GM21717 (cell line): ENCODE measurements around the gene CALCOCO1.

Experiments used
- ATAC-seq: cut with Tn5 transposase; IDR thresholded peaks from one replicate; pipeline ENCODE4 v1.9.1; 2021; ENCODE audit warnings: mild to moderate bottlenecking, moderate library complexity; ENCODE audit not compliant: unreplicated experiment

Gene CALCOCO1

GRCh38 chr12:53670308-53670707 lies 56.9 kb downstream of the CALCOCO1 start:
- no peak for ATAC-seq

GRCh38 chr12:53667080-53667479 lies 60.2 kb downstream of the CALCOCO1 start:
- ATAC-seq: no peak

GRCh38 chr12:53664936-53665335 lies 62.3 kb downstream of the CALCOCO1 start:
- ATAC-seq: no peak

GRCh38 chr12:53664191-53664590 lies 63.1 kb downstream of the CALCOCO1 start:
- ATAC-seq: no peak

GRCh38 chr12:53660041-53660440 lies 67.2 kb downstream of the CALCOCO1 start:
- ATAC-seq: no peak

GRCh38 chr12:53659571-53659981 lies 67.7 kb downstream of the CALCOCO1 start:
- no peak for ATAC-seq

GRCh38 chr12:53659011-53659551 lies 68.2 kb downstream of the CALCOCO1 start:
- ATAC-seq: no peak
